NCI-H82 (cell line): ENCODE data around the gene CUX1.
"Not testable (repeated sequence)": the region's sequence is repeated elsewhere in the genome, so short reads cannot be mapped to it uniquely, and the experiment has no call there.

Source experiments
- DNase-seq: peaks from one replicate; lab custom pipeline; 2025; lab: John Stamatoyannopoulos, UW

The CUX1 gene

GRCh38 chr7:101917566-101917965, 100.1 kb downstream of the CUX1 start:
- no peak for DNase-seq

- no peak for DNase-seq
Observed at GRCh38 chr7:101918426-101918825, 101.0 kb downstream of the CUX1 start.

- DNase-seq, result no peak
Observed at GRCh38 chr7:101919363-101920115, 102.1 kb downstream of the CUX1 start.

GRCh38 chr7:101921061-101921460, 103.6 kb downstream of the CUX1 start:
- no peak for DNase-seq

- DNase-seq, result not testable (repeated sequence)
Observed at GRCh38 chr7:101921546-101922489, 104.4 kb downstream of the CUX1 start.

- no peak for DNase-seq
Observed at GRCh38 chr7:101922631-101923601, 105.5 kb downstream of the CUX1 start.

GRCh38 chr7:101923602-101923985, 106.2 kb downstream of the CUX1 start:
- no peak for DNase-seq

GRCh38 chr7:101924171-101924570, 106.7 kb downstream of the CUX1 start:
- DNase-seq, result no peak

GRCh38 chr7:101926265-101926664, 108.8 kb downstream of the CUX1 start:
- DNase-seq, result no peak

- no peak for DNase-seq
Observed at GRCh38 chr7:101927389-101927788, 110.0 kb downstream of the CUX1 start.

GRCh38 chr7:101927802-101928201, 110.4 kb downstream of the CUX1 start:
- DNase-seq, result no peak

- no peak for DNase-seq
Observed at GRCh38 chr7:101929256-101929655, 111.8 kb downstream of the CUX1 start.

- DNase-seq, result not testable (repeated sequence)
Observed at GRCh38 chr7:101929911-101930310, 112.5 kb downstream of the CUX1 start.

GRCh38 chr7:101932083-101932482, 114.7 kb downstream of the CUX1 start:
- DNase-seq, result no peak

- DNase-seq, result no peak
Observed at GRCh38 chr7:101933028-101933427, 115.6 kb downstream of the CUX1 start.

- no peak for DNase-seq
Observed at GRCh38 chr7:101933688-101934121, 116.3 kb downstream of the CUX1 start.

GRCh38 chr7:101934618-101935017, 117.2 kb downstream of the CUX1 start:
- DNase-seq, result no peak

GRCh38 chr7:101935521-101936141, 118.2 kb downstream of the CUX1 start:
- no peak for DNase-seq

- no peak for DNase-seq
Observed at GRCh38 chr7:101936223-101936610, 118.8 kb downstream of the CUX1 start.

GRCh38 chr7:101936611-101937231, 119.3 kb downstream of the CUX1 start:
- no peak for DNase-seq
